Measurements from ENCODE around the gene HEATR3.

HEATR3 gene

DNA sequence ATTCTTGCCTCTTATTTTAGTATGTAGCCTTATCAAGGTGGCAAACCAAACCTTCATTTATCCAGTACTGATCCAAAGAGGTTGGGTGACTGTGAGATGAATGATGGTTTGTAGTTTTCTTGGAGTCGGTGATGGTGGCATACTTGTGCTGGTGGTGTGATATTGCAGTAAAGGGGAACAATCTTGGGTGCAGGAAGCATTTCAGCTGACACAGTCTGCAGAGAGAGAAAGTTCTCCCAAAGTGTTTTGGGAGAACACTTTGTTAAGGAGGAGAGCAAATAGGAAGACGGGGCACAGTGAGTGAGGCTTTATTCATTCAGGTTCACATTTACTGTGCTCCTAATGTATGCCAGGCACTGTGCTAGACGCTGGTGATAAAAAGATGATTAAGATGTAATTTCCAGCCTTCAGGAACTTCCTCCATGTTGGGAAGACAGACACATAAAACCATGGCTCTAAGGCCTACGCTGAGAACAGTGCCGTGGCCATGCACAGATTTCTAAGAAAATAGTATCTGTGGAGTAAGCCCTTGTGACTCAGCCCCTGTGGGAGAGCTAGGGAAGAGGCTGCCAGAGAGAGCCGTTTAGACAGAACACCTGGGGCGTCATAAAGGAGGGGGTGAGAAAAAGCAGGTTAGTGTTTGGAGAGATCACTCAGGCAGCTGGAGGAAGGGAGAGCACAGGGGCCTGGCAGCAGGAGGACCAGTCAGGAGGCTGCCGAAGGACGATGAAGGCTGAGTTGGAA, 13.8 kb downstream of the HEATR3 start:
- H3K4me3 ChIP-seq (ENCODE audit: low read depth, low read length): no peak overlapping the region
- TF ChIP-seq, protein P1, sequence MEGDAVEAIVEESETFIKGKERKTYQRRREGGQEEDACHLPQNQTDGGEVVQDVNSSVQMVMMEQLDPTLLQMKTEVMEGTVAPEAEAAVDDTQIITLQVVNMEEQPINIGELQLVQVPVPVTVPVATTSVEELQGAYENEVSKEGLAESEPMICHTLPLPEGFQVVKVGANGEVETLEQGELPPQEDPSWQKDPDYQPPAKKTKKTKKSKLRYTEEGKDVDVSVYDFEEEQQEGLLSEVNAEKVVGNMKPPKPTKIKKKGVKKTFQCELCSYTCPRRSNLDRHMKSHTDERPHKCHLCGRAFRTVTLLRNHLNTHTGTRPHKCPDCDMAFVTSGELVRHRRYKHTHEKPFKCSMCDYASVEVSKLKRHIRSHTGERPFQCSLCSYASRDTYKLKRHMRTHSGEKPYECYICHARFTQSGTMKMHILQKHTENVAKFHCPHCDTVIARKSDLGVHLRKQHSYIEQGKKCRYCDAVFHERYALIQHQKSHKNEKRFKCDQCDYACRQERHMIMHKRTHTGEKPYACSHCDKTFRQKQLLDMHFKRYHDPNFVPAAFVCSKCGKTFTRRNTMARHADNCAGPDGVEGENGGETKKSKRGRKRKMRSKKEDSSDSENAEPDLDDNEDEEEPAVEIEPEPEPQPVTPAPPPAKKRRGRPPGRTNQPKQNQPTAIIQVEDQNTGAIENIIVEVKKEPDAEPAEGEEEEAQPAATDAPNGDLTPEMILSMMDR (IDR thresholded peaks at IDR 0.05; ENCODE audit: low read depth, low read length, missing control alignments): no peak
- DNase-seq (ENCODE audit: low read depth): no peak

DNA sequence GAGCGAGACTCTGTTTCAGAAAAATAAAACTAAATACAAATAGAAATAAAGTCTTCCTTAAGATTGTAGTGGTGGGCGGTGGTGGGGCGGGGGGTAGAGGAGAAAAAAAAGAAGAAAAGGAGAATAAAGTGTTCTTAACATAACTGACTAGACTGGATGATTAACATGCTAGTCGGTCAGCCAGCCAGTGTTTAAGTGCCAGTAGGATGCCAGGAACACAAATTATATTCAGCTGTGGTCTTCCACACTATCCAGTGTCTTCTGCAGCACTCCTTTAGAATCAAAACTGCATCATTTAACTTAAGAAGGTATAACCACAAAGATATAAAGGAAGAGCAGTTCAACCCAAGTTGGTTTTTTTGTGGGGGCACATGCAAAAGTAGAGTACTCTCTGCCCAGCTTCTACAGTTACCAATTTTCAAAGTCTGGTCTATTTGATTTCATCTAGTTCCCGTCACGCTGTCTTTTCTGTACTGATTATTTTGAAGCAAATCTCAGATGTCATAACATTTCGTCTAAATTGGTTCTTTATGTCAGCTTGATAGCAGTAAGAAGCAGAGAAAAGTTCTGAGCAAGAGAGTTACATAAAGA, 15.8 kb downstream of the HEATR3 start:
- no peak for DNase-seq (ENCODE audit: low read depth)
- TF ChIP-seq, protein P1 (IDR thresholded peaks at IDR 0.05; ENCODE audit: low read depth, low read length, missing control alignments): no peak
- H3K4me3 ChIP-seq (ENCODE audit: low read depth, low read length): no peak overlapping the region

DNA sequence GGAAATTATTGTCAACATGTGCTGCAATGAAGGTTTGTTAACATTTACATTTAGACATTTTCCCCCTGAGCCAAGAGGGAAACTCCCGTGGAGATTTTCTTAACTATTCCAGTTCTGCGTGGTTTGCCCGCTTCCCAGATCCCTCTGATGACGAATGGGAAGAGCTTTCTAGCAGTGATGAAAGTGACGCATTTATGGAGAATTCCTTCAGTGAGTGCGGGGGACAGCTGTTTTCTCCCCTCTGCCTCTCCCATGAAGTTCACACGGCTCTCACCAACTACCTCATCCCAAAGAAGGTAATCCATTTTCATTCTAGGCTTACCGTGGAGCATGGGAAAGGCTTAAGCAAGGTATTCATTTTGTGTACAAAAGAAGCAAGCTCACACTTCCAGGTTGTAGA, 18.2 kb downstream of the HEATR3 start:
- no peak for DNase-seq (ENCODE audit: low read depth)
- H3K4me3 ChIP-seq (ENCODE audit: low read depth, low read length): no peak overlapping the region
- TF ChIP-seq, protein P1 (IDR thresholded peaks at IDR 0.05; ENCODE audit: low read depth, low read length, missing control alignments): no peak

DNA sequence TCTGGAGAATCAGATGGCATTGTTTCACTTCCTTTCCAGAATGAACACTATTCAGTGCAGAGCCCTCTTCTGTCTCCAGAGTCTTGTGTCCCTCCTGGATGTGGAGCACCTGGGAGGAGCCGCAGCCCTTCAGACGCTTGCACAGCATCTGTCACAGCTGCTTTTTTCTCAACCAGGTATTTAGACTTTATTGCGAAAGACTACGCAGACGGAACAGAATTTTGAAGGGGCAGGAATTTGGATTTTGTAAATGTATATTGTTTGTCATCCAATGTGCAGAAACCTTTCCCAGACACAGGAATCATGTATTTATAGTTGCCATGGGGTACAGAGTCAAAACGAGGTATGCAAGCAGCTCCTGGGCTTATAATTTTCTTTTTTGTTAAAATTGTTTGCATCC, 20.4 kb downstream of the HEATR3 start:
- no peak for DNase-seq (ENCODE audit: low read depth)
- H3K4me3 ChIP-seq (ENCODE audit: low read depth, low read length): no peak overlapping the region
- TF ChIP-seq, protein P1 (IDR thresholded peaks at IDR 0.05; ENCODE audit: low read depth, low read length, missing control alignments): no peak

DNA sequence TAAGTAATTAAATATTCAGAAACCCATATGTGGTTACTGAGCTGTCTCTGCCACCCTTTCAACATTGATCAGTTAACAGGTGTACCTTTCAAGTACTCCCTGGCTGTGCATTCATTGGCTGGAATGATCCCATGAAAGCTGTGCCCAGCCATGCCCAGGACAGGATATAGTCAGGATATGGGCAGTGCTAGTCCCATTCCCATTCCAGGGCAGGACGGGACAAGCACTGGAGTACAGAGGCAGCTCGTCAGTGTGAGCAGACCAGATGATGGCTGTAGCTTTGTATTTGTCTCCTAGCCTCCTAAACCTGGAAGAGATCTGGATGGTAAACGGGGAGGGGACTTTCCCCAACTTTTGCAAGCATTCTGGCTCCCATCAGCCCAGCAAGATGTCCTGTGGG, 22.5 kb downstream of the HEATR3 start:
- DNase-seq (ENCODE audit: low read depth): no peak
- TF ChIP-seq, protein P1 (IDR thresholded peaks at IDR 0.05; ENCODE audit: low read depth, low read length, missing control alignments): no peak
- H3K4me3 ChIP-seq (ENCODE audit: low read depth, low read length): no peak overlapping the region

DNA sequence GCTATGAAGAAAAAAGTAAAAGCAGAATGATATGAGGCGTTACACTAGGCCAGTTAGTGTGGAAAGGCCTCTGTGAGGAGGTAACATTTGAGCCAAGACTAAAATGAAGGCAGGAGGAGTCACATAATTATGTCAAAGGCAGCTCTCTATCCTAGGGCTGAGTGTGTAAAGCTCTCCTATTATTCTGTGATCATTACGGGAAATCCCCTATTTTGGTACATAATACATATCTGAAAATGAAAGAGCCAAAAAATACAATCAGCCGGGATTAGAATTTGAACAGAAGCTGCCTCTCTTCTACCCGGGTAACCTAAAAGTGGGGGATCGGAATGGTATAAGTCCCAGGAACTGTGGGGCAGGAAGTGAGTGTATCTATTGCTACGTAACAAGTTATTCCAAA, 27.1 kb downstream of the HEATR3 start:
- no peak for DNase-seq (ENCODE audit: low read depth)
- no peak overlapping the region for H3K4me3 ChIP-seq (ENCODE audit: low read depth, low read length)
- TF ChIP-seq, protein P1 (IDR thresholded peaks at IDR 0.05; ENCODE audit: low read depth, low read length, missing control alignments): no peak
